GM18499 (cell line): ENCODE results near the gene IGSF21.

Experiments used
- ATAC-seq: cut with Tn5 transposase; IDR thresholded peaks from one replicate; pipeline ENCODE4 v1.9.1; 2021; ENCODE audit warnings: moderate number of reproducible peaks; ENCODE audit not compliant: insufficient read depth, unreplicated experiment

The IGSF21 gene

DNA sequence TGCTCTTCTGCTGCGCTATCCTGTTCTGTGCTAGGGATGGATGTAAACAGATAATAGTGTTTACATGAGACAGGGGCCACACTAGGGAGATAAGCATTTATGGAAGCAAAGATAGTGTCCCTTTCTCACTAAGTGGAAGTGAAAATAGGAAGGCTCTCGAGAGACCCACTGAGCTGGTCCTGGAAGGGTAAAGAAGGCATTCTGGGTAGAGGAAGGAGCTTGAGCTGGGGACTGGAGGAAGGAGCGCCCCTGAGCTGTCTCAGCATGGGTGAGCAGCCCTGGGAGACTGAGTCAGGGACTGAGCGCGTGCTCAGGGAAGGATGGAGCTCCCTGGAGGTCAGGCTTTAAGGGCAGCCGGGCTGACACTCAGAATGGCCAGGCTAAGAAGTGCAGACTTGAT is 93.3 kb downstream of the IGSF21 start:
- ATAC-seq = no peak

DNA sequence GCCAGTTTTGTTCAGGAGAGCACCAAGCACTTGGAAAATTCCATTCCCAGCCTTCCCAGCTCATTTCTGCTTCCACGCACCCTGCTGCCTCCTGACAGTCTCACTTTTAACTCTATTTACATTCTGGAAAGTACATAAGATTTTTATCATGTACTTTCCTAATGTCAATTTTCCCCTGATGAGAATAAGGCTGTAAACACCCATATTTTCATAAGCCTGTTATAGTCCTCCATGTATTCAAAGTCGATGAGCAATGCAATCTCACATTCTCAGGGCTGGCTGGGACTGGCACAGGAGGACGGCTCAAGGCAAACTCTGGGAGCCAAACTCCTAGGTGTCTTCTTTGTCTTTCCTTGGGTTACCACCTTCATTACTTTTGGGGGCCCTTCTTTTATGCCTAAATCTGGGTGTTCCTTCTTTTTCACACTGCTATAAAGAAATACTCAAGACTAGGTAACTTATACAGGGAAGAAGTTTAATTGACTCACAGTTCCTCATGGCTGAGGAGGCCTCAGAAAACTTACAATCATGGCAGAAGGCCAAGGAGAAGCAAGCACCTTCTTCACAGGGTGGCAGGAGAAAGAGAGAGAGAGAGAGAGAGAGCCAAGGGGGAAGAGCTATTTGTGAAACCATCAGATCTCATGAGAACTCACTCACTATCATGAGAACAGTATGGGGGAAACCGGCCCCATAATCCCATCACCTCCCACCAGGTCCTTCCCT is 94.6 kb downstream of the IGSF21 start:
- ATAC-seq = no peak

DNA sequence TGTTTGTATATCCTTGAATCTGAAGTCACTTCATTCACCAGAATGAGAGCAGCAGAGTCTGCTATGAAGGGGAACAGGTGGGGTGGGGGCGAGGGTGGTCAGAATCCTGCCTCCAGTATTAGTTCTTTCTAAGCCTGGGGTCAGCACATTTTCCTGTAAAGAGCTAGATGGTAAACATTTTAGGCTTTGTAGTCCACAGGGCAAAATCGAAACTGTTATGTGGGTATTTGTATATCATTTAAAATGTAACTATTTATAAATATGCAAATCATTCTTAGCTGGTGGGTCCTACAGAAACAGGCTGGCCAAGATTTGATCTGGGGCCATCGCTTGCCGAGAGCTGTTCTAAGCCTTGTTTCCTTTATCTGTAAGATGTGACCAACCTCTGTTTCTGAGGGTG is 96.0 kb downstream of the IGSF21 start:
- ATAC-seq = no peak

DNA sequence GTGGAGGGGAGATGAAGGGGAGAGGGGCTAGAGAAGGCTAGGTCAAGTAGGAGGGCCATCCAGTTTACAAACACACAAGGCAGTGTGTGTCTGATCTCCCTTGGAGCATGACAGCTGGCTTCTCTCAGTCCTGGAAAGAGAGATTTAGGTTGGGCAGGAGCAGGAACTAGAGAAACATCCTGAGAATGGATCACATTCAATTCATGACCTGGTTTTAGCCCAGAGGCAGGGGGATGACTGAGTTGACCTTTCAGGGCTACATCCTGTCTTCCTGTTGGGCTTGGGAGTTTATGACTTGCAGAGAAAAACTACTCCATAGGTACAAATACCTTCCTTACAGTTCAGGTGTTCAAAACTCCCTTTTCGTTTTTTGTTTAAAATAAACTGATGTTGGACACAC is 97.0 kb downstream of the IGSF21 start:
- ATAC-seq = no peak

DNA sequence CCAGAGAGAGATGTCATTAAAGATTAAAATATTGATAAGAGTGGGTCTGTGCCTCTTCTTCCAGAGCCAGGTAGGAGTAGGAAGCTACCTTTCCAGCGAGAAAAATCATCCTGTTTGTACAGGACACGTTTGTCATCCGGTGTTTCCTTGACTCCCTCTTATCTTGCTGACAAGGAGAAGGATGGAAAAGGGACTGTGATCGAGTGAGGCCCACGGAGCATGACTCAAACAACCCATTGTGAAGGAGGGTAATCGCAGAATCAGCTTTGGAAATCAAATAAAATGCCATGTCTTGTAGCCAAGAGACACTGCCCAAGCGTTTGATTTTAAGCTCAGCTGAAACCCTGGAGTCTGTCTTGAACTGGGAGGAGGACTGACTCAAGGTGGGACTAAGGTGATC is 97.7 kb downstream of the IGSF21 start:
- ATAC-seq = no peak

DNA sequence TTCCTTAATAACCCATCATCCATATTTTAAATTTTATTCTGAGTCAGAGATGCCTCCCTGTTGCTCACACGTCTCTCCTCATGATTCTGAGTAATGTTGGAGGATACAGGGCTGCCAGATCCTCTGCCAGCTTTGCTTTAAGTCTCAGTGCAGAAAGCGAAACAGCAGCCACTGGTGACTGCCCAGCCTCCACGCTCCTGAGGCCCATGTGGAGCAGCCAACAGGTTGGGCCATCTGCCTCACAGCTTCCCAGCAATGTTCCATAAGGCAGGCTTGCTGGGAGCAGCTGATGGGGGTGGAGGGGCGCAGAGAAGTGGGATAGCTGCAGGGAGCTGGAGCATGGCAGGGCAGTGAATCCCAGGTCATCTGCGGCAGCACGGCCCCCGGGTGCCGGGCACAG is 104.2 kb downstream of the IGSF21 start:
- ATAC-seq = no peak

DNA sequence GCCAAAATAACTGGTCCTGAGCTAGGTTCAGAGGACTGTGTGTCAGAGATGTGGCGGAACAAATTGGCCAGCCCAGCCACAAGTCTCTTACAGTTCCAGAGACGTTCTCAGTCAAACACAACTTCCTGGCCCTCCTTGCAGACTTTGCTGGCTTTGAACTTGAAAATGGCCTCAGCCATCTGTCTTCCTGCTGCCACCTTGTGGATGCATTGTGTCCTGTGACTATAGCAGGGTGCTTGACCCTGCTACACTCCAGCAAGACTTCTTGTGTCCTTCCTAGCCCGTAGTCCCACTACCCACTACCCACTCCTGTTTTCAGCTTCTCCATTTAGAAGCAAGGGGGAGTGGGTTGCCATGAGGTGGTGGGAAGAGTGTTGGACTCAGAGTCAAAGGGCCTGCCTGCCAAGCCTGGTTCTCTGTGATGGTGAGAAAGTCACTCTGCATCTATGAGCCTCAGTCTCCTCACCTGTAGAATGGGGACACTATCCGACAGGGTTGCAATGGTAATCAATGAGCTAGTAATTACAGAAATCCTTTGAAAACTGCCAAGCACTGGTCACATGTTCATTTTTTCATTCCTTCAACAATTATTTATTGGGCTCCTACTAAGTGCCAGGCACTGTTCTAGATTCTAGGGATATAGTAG is 109.9 kb downstream of the IGSF21 start:
- ATAC-seq = no peak

DNA sequence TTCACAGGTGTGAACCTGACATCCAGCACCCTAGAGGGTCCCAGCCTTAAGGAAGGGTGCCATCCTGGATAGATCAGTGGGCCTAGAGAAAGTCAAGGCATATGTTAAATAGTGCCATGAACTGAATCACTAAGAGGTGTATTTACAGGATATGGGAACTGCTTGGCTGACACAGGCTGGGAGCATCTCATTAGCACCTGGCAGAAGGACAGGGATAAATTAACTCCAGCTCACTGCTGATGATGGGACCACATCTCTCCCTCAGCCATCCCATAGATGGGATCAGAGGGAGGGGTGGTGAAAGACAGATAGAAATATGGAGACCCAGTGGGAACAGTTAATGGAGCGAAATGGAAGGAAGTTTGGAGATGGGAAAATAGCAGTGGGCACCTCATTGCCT is 122.0 kb downstream of the IGSF21 start:
- no peak for ATAC-seq

DNA sequence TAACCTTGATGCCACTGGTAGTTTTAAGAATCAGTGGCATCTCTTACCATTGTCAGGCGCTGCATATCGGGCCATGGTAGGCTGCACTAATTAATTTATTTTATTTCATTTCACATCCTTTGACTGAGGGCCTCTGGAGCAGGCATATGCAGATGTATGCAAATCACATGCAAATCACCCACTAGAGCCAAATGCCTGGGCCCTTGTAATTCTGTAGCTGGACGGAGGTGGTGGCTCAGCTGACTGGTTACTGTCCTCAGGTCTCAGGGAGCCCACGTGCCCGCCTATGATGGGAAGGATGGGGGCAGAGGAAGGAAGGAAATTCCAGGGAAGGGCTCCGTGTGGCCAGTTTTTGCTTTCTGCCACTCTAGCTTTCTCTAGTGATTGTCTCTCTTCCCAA is 122.7 kb downstream of the IGSF21 start:
- ATAC-seq = no peak

DNA sequence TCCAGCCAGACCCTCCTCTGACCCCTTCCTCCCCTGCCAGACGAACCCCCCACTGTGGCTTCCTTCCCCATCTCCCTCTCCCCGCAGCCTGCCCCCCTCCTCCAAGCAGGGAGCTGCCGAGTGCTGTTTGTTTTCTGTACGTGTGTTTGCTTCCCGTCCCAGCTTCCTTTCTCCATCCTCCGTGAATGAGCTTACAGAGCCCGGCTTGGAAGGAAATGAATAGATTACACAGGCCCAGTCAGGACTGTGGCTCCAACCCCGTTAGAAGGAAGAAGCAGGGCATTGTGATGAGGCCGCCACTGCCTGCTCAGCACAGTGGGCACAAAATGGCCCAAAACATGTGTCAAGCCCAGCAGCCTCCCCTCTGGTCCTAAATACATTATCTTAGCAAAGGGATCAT is 123.2 kb downstream of the IGSF21 start:
- no peak for ATAC-seq

DNA sequence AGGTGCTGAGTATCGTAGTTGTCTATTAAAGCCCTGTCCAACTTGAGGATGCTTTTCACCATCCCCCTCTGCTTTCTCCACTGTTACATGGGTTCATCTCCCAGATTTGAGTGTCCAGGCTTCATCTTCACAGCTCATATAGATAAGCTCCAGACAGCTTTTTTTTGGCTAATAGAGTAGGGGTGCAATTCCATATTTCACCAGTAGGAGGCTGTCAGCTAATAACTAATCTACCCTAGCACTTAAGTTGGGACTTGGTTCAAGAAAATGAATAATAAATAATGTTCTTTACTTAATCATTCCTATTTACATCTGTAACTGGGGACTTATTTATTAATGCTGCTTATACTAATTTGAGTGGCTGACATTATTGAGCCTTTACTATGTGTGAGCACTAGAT is 124.5 kb downstream of the IGSF21 start:
- no peak for ATAC-seq

DNA sequence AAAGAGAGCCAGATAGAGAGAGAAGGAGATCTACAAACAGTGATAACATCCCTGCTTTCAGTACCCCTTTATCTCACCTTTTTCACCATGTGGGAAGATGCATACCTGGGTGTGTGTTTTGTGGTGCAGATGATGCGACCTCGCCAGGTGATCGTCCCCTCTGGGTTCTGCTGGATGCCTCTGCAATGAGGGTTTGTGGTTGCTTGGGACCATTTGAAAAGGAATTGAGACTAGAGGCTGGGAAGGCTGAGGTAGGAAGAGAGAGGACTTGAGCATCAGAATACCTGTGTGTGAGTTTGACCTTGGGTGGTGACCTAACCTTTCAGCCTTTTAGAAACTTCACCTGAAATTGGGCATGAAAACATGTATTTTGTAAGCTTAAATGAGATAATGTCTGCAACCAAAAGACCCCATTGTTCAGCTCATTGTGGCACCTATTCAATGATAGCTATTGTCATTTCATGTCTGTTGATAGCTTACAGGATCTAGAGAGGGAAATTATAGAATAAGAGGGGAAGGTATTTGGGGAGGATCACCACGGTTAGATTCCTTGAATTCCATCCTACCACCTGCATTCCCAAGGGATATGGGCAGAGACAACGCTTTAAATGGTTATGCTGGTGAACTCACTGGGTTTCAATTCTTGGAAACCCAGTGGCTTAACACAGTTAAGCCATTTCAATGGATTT is 125.7 kb downstream of the IGSF21 start:
- ATAC-seq = no peak

DNA sequence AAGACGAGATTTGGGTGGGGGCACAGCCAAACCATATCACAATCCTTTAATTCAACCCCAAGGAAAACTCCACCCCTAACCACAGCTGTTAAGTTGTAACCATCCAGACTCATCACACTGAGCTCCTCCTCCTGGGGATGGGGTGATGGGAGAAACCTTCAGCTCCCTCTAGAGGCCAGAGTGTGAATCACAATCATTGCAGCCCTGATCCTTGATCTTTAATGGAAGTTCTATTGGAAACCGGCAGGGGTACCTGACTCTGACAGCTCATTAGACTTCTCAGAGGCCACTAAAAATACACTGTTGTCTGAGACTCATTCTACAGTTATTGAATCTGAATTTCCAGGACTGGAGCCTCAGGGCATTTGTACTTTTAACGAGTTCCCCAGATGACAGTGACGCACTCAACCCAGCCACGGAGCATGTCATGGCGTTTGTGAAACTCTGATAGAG is 127.2 kb downstream of the IGSF21 start:
- ATAC-seq = no peak

DNA sequence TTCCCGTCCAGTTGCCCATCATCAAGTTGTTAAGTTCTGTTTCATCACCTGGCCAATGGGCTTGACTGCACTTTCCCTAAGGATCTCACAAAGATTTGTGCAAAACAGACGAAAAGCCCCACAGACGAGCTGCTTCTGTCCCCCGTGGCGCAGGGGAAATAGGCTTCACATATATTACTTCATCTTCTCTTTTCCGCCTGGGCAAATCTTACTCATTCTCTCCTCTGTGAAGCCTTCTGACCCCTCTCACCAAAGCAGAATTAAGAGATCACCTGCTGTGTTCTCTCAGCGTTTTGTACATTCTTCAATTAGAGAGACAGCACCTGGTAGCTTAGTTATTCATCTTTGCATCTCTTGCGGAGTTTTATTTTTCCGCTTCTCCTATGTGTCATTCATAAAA is 129.8 kb downstream of the IGSF21 start:
- ATAC-seq = no peak

DNA sequence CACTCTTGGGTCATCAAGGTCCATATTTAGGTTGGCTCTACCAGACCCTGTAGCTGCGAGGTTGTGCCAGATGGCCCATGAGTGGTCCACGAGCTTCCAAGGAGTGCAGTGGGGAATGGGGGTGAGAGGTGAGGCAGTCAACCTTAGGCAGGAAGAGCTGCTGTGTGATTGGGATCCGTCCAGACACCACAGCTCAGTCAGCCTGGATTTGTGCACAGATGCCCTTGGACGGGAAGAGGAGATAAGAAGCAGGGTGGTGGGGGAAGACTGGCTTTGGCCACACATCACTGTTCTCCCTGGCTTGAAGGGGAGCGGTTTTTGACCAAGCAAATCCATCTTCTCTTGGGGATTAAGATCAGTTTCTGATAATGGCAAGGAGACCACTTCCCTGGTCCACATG is 130.6 kb downstream of the IGSF21 start:
- no peak for ATAC-seq

DNA sequence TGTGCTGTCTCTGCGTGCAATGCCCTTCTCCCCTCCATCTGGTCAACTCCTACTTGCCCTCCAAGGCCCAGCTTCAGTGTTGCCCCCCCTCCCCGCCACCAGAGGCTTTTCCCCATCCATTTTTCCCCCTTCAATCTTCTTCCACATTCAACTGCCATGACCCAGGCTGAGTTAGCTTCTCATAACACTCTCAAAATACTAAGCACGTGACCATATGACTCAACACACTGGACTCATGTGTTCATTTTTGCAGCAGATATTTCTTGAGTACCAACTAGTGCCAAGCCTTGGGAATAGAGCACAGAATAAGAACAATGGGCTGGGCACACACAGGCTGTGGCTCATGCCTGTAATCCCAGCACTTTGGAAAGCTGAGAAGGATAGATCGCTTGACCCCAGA is 132.1 kb downstream of the IGSF21 start:
- no peak for ATAC-seq

DNA sequence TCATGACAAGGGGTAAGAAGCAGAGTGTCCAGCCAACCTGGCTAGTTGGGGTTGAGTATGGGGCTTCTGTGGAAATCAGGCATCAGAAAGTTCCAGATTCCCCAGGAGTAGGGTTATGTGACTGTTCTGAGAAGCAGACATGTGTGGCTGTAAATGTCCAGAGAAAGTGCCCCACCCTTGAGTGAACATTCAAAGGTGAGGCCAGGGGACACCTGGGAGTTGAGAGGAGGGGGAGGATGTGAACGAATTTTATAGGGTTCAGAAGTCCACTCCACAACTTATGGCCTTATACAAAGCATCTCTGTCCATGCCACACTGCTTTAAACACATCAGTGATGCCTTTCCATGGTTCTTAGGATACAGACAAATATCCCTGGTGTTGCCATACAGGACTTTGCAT is 133.3 kb downstream of the IGSF21 start:
- no peak for ATAC-seq

DNA sequence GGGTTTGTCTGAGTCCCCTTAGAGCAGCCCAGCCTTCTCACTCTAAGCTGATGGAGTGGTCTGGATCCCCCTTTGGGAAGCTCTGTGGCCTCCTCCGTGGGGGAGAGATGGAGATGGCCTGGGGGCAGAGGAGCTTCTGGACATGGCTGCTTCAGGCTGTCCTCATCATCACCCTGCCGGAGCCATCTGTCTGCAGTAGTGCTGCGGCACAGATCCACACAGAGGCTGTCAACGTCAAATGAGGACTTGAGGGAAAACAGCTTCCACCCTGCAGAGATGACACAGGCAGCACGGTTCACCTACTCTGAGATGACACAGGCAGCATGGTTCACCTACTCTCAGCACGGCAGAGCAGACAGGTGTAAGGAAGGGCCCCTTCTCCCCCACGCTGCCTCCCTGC is 134.3 kb downstream of the IGSF21 start:
- no peak for ATAC-seq

DNA sequence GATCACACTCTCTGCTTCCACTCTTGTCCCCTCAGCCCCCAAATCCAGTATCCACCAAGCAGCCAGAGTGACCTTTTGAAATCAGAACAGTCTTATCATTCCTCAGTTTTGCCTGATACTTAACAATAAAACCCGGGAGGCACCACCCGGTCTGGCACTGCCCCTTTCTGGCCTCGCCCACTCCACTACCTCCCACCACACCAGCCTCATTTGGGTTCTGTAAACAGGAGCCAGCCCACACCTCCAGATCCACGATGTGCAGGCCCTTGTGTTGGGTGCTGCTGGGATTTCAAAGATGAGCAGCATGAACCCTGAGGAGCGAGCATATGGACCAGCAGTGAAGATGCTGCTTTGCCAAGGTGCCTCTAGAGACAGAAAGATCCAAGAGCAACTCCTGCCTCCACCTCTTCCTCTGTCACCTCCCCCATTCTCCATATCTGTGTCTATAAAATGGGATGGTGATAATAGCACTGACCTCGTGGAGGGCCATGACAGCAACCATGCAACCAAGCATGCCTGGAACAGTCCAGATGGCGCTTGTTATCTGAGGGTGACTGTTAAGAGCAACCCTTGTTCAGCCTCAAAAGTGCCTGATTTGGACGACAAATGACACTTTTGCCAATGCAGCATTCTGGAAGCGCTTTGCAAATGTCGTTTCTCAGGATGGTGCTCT is 136.0 kb downstream of the IGSF21 start:
- no peak for ATAC-seq

DNA sequence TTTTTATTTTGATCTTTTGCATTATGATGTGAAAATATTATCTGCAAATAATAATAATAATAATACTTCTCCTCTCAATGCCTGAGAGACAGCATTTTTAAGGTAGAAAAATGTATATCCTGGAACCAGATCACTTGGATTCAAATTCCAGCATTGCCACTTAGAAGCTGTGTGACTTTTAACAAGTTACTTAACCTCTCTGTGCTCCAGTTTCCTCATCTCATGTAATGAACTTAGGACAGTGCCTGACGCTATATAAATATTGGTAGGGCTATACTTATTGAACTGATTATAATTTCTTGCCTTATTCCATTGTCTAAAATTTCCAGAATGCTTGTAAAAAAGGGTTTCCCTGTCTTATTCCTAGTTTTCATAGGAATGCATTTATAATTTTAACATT is 137.2 kb downstream of the IGSF21 start:
- no peak for ATAC-seq

DNA sequence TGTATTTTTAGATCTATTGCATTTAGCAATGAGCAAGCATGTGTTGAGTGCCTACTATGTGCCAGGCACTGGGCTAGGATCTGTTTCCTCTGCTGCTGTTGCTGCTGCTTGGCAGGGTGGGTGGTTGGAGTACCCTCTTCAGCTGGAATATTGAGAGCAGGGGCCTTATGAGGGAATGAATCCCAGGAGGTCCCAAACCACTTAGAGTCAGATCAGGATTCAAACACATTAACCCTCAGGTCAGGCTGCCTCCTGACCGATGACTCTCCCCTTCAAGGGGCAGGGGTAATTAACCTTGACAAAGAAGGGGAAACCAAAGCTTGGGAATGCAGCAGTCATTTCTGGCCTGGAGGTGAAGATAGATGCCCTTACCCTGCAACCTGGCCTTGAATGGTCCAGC is 138.0 kb downstream of the IGSF21 start:
- ATAC-seq = no peak
